Measurements from ENCODE around the gene AGAP2. TPM values are rescaled to one million over a fixed set of nuclear protein-coding genes. Genes with fewer than 3 reads are reported as not detected.

AGAP2 gene
- total and polyA plus RNA-seq, 9 of the 15 experiments (the other 6 are each of a cell fraction or from before 2014, with no cell fraction given): 0.04 to 0.77 (median 0.28) TPM; not detected in 1

GRCh38 chr12:57751788-57752667 is 13.5 kb upstream of the AGAP2 start, which contains the start of gene CDK4 (continued):
- peak; percentile 96 for TF ChIP-seq MGA (IDR thresholded peaks at IDR 0.05)
- no peak for TF ChIP-seq RBM15 (IDR thresholded peaks at IDR 0.05; ENCODE audit: insufficient read depth, low read length)
- TF ChIP-seq RFX7 (CRISPR knock-in tag; IDR thresholded peaks at IDR 0.05): no peak
- TF ChIP-seq HOXB6 (CRISPR knock-in tag; IDR thresholded peaks at IDR 0.05; ENCODE audit: borderline replicate concordance): no peak
- no peak for TF ChIP-seq ZNF785 (CRISPR knock-in tag; IDR thresholded peaks at IDR 0.05)
- TF ChIP-seq, protein P1, sequence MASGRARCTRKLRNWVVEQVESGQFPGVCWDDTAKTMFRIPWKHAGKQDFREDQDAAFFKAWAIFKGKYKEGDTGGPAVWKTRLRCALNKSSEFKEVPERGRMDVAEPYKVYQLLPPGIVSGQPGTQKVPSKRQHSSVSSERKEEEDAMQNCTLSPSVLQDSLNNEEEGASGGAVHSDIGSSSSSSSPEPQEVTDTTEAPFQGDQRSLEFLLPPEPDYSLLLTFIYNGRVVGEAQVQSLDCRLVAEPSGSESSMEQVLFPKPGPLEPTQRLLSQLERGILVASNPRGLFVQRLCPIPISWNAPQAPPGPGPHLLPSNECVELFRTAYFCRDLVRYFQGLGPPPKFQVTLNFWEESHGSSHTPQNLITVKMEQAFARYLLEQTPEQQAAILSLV (tag; IDR thresholded peaks at IDR 0.05): no peak
- 0 out of 2 replicates have a peak, but pooled peaks have one; percentile 49 for TF ChIP-seq ZNF75A (CRISPR knock-in tag; IDR thresholded peaks at IDR 0.05)
- TF ChIP-seq TBL1XR1 (IDR thresholded peaks at IDR 0.05; ENCODE audit: low read length in 2 of 2): peak in 1 of 2 experiments; percentile 36; a peak in 2 of 4 replicates
- TF ChIP-seq, protein P2, sequence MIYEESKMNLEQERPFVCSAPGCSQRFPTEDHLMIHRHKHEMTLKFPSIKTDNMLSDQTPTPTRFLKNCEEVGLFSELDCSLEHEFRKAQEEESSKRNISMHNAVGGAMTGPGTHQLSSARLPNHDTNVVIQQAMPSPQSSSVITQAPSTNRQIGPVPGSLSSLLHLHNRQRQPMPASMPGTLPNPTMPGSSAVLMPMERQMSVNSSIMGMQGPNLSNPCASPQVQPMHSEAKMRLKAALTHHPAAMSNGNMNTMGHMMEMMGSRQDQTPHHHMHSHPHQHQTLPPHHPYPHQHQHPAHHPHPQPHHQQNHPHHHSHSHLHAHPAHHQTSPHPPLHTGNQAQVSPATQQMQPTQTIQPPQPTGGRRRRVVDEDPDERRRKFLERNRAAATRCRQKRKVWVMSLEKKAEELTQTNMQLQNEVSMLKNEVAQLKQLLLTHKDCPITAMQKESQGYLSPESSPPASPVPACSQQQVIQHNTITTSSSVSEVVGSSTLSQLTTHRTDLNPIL (CRISPR knock-in tag; IDR thresholded peaks at IDR 0.05): peak; percentile 21; the same call in 1 of the 2 replicates
